Mucosa of rectum (tissue), 2 donors: Measurements from ENCODE around the gene FAS.

ENCODE experiments used
- H3K27ac ChIP-seq, 2 donors: one replicate each; pipeline ENCODE4 v1.7.0; 2013; ENCODE audit warnings: inconsistent platforms in 2 of 2, low read depth in 2 of 2, low read length in 2 of 2
- H3K27me3 ChIP-seq, 2 donors: one replicate each; pipeline ENCODE4 v1.7.0; 2013; ENCODE audit warnings: low read length in 2 of 2; ENCODE audit not compliant: control insufficient read depth in 2 of 2, insufficient read depth in 2 of 2
- H3K36me3 ChIP-seq, 2 donors: one replicate each; pipeline ENCODE4 v1.7.0; 2013; ENCODE audit warnings: low read length in 2 of 2; ENCODE audit not compliant: control insufficient read depth in 2 of 2, insufficient read depth in 2 of 2
- H3K4me1 ChIP-seq, 2 donors: one replicate each; pipeline ENCODE4 v1.7.0; 2013; ENCODE audit warnings: low read length in 2 of 2, mild to moderate bottlenecking in 1 of 2; ENCODE audit not compliant: control insufficient read depth in 2 of 2, insufficient read depth in 2 of 2
- H3K4me3 ChIP-seq, 2 donors: one replicate each; pipeline ENCODE4 v1.7.0; 2013; ENCODE audit warnings: low read length in 2 of 2
- H3K9ac ChIP-seq, 2 donors: one replicate each; pipeline ENCODE4 v1.7.0; 2013; ENCODE audit warnings: low read length in 2 of 2, low read depth in 1 of 2, mild to moderate bottlenecking in 1 of 2
- H3K9me3 ChIP-seq, 2 donors: one replicate each; pipeline ENCODE4 v1.7.0; 2013; ENCODE audit warnings: low read length in 2 of 2; ENCODE audit not compliant: control insufficient read depth in 2 of 2
- donor health status: healthy.
- donor health status: Normal muscosa, but diverticular disease.

Gene FAS

GRCh38 chr10:88966797-88967196, 23.8 kb upstream of the FAS start:
- no peaks in the 10 kb centered on the region for H3K4me1 ChIP-seq
- H3K27ac ChIP-seq: no peak overlapping the region
- H3K9me3 ChIP-seq: no peaks in the 10 kb centered on the region
- no peaks in the 10 kb centered on the region for H3K36me3 ChIP-seq
- no peaks in the 10 kb centered on the region for H3K27me3 ChIP-seq
- H3K9ac ChIP-seq: no peak overlapping the region
- H3K4me3 ChIP-seq: no peak overlapping the region

- Histone ChIP-seq H3K4me1 (no peaks in the 10 kb centered on the region), H3K9me3 (no peaks in the 10 kb centered on the region), H3K9ac (no peak overlapping the region), H3K27me3 (no peaks in the 10 kb centered on the region), H3K4me3 (no peak overlapping the region), H3K27ac (peak overlapping the region in 1 of 2 donors; percentile 35), H3K36me3 (no peaks in the 10 kb centered on the region)
Measured at GRCh38 chr10:88968391-88968790, 22.2 kb upstream of the FAS start.

GRCh38 chr10:88971221-88972061, 19.2 kb upstream of the FAS start:
- no peaks in the 10 kb centered on the region for H3K36me3 ChIP-seq
- H3K4me1 ChIP-seq: peaks cover 0 to 5% of the 10 kb centered on the region in 2 donors
- H3K27me3 ChIP-seq: no peaks in the 10 kb centered on the region
- H3K9me3 ChIP-seq: no peaks in the 10 kb centered on the region
- H3K9ac ChIP-seq: no peak overlapping the region
- no peak overlapping the region for H3K4me3 ChIP-seq
- H3K27ac ChIP-seq: peak overlapping the region in 1 of 2 donors; percentile 54

GRCh38 chr10:88974012-88974411, 16.6 kb upstream of the FAS start:
- no peaks in the 10 kb centered on the region for H3K36me3 ChIP-seq
- H3K27ac ChIP-seq: peak overlapping the region in 1 of 2 donors; percentile 6
- peaks cover 0 to 5% of the 10 kb centered on the region in 2 donors for H3K4me1 ChIP-seq
- no peak overlapping the region for H3K9ac ChIP-seq
- no peaks in the 10 kb centered on the region for H3K27me3 ChIP-seq
- H3K4me3 ChIP-seq: no peak overlapping the region
- no peaks in the 10 kb centered on the region for H3K9me3 ChIP-seq

- Histone ChIP-seq H3K27ac (peak overlapping the region; percentile 33 to 65), H3K36me3 (no peaks in the 10 kb centered on the region), H3K9me3 (no peaks in the 10 kb centered on the region), H3K27me3 (no peaks in the 10 kb centered on the region), H3K4me1 (peaks cover 0 to 5% of the 10 kb centered on the region in 2 donors), H3K4me3 (peak overlapping the region; percentile 74 to 79), H3K9ac (peak overlapping the region; percentile 52 to 71)
Measured at GRCh38 chr10:88974446-88975376, 15.9 kb upstream of the FAS start.

- Histone ChIP-seq H3K36me3 (no peaks in the 10 kb centered on the region), H3K9me3 (no peaks in the 10 kb centered on the region), H3K27ac (peak overlapping the region; percentile 33 to 65), H3K27me3 (no peaks in the 10 kb centered on the region), H3K4me1 (peaks cover 0 to 5% of the 10 kb centered on the region in 2 donors), H3K4me3 (peak overlapping the region; percentile 74 to 79), H3K9ac (peak overlapping the region; percentile 52 to 71)
Measured at GRCh38 chr10:88975377-88975720, 15.2 kb upstream of the FAS start.

- H3K36me3 ChIP-seq: no peaks in the 10 kb centered on the region
- H3K27ac ChIP-seq: no peak overlapping the region
- H3K4me1 ChIP-seq: peaks cover 0 to 22% of the 10 kb centered on the region in 2 donors
- no peak overlapping the region for H3K9ac ChIP-seq
- no peak overlapping the region for H3K4me3 ChIP-seq
- H3K9me3 ChIP-seq: no peaks in the 10 kb centered on the region
- H3K27me3 ChIP-seq: no peaks in the 10 kb centered on the region
Measured at GRCh38 chr10:88978463-88978862, 12.1 kb upstream of the FAS start.

- Histone ChIP-seq H3K4me1 (peaks cover 3 to 28% of the 10 kb centered on the region in 2 donors), H3K9ac (no peak overlapping the region), H3K4me3 (no peak overlapping the region), H3K9me3 (no peaks in the 10 kb centered on the region), H3K27ac (peak overlapping the region; percentile 0 to 38), H3K27me3 (no peaks in the 10 kb centered on the region), H3K36me3 (no peaks in the 10 kb centered on the region)
Measured at GRCh38 chr10:88979153-88979562, 11.4 kb upstream of the FAS start.

GRCh38 chr10:88979603-88980002, 11.0 kb upstream of the FAS start:
- H3K4me3 ChIP-seq: no peak overlapping the region
- no peaks in the 10 kb centered on the region for H3K9me3 ChIP-seq
- peak overlapping the region; percentile 0 to 38 for H3K27ac ChIP-seq
- H3K27me3 ChIP-seq: no peaks in the 10 kb centered on the region
- H3K9ac ChIP-seq: no peak overlapping the region
- peaks cover 3 to 32% of the 10 kb centered on the region in 2 donors for H3K4me1 ChIP-seq
- H3K36me3 ChIP-seq: no peaks in the 10 kb centered on the region

GRCh38 chr10:88980247-88980646, 10.4 kb upstream of the FAS start:
- no peaks in the 10 kb centered on the region for H3K27me3 ChIP-seq
- H3K4me1 ChIP-seq: peaks cover 3 to 33% of the 10 kb centered on the region in 2 donors
- H3K27ac ChIP-seq: peak overlapping the region; percentile 56 to 71
- H3K9me3 ChIP-seq: no peaks in the 10 kb centered on the region
- no peak overlapping the region for H3K9ac ChIP-seq
- H3K36me3 ChIP-seq: no peaks in the 10 kb centered on the region
- no peak overlapping the region for H3K4me3 ChIP-seq
